HL-60 (cell line): ENCODE results near the gene BIK.

Source experiments
- DNase-seq, 2 experiments: peaks; one replicate each; pipeline ENCODE4 v3.0.0-alpha.2; 2010 to 2020; ENCODE audit warnings: low read depth in 1 of 2, low spot score in 1 of 2
- H3K27ac ChIP-seq: fragments of 250-450 bp; sonication (Bioruptor Pico); replicated peaks from 2 replicates; pipeline ENCODE4 v1.5.1; 2020; ENCODE audit warnings: mild to moderate bottlenecking, moderate library complexity
- H3K27me3 ChIP-seq: fragments of 250-450 bp; sonication (Bioruptor Pico); 2 replicates; pipeline ENCODE4 v1.5.1; 2021; ENCODE audit warnings: mild to moderate bottlenecking, moderate library complexity; ENCODE audit not compliant: insufficient read depth, poor library complexity, severe bottlenecking
- H3K4me3 ChIP-seq: replicated peaks from 2 replicates; pipeline ENCODE4 v1.5.1; 2011; ENCODE audit warnings: mild to moderate bottlenecking, control low read depth, low read length; ENCODE audit not compliant: insufficient read depth
- GABPA ChIP-seq: IDR thresholded peaks from 2 replicates; pipeline ENCODE4 v1.6.1; 2012; ENCODE audit warnings: low read depth
- POLR2AphosphoS5 ChIP-seq: IDR thresholded peaks from 2 replicates; pipeline ENCODE4 v1.6.1; 2012; ENCODE audit warnings: low read depth
- SPI1 ChIP-seq: IDR thresholded peaks from 2 replicates; pipeline ENCODE4 v1.6.1; 2012; ENCODE audit warnings: low read depth, mild to moderate bottlenecking, borderline replicate concordance
- TF ChIP-seq, protein P1 (sequence below): IDR thresholded peaks from 2 replicates; pipeline ENCODE4 v1.6.1; 2012; ENCODE audit warnings: low read depth; ENCODE audit not compliant: insufficient replicate concordance
- TF ChIP-seq, protein P2 (sequence below): IDR thresholded peaks from one replicate; pipeline ENCODE4 v1.5.1; 2011; ENCODE audit warnings: low read length, control low read depth, inconsistent platforms; ENCODE audit not compliant: insufficient read depth

BIK gene

DNA sequence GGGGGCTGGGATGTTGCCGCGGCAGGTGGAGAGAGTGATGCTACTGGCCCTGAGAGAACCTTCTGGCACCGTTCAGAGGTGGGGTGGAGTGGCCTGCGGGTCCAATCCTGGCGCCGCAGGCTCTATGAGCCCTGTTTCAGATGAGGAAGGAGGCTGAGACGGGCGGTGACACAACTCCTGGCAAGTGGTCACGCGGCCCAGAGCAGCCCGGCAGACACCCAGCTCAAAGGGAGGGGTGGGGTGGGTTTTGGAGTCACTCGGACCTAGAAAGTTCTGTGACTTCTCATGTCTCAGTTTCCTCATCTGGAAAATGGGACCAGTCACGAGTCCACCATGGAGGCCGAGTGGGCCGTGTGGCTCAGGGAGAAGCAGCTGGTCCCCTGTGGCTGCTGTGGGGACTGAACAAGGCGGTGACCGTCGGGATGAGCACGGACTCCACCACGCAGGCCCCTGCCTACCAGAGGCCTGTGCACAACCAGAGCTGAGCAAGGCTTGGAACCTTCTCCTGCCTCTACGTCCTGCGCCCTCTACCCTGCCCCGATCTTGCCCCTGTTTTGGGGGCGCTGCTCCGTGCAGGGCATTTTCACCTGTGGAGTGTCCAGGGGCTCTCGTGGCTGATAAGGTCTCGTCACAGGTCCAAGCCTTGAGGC is 44.5 kb downstream of the BIK start:
- peak overlapping the region; percentile 25 for H3K4me3 ChIP-seq
- peak in 1 of 2 experiments; percentile 84 for DNase-seq

DNA sequence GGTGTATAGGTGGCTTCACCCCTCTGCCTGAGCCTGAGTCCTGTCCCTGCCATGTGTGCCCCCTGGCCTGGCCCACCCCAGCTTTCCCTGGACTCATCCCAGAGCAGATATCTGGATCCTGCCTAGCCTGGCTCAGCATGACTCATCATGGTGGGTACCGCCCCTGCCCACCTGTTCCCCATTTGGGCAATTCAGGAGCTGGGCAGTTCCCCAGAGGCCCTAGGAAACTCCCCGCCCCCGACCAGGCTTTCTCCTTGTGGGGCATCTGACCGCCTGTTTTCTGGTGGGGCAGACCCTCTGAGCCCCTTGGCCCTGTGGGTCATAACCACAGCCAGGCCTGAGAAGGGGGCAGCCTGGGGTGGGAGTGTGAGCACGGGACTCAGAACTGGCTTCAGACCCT is 45.2 kb downstream of the BIK start:
- Histone ChIP-seq H3K27me3 (no peaks in the 10 kb centered on the region), H3K4me3 (no peak overlapping the region), H3K27ac (peak overlapping the region; percentile 26; the same call in 1 of the 2 replicates)
- DNase-seq: peak in 1 of 2 experiments; percentile 36
- TF ChIP-seq SPI1: peak; percentile 22; the same call in 1 of the 2 replicates
- TF ChIP-seq, protein P1, sequence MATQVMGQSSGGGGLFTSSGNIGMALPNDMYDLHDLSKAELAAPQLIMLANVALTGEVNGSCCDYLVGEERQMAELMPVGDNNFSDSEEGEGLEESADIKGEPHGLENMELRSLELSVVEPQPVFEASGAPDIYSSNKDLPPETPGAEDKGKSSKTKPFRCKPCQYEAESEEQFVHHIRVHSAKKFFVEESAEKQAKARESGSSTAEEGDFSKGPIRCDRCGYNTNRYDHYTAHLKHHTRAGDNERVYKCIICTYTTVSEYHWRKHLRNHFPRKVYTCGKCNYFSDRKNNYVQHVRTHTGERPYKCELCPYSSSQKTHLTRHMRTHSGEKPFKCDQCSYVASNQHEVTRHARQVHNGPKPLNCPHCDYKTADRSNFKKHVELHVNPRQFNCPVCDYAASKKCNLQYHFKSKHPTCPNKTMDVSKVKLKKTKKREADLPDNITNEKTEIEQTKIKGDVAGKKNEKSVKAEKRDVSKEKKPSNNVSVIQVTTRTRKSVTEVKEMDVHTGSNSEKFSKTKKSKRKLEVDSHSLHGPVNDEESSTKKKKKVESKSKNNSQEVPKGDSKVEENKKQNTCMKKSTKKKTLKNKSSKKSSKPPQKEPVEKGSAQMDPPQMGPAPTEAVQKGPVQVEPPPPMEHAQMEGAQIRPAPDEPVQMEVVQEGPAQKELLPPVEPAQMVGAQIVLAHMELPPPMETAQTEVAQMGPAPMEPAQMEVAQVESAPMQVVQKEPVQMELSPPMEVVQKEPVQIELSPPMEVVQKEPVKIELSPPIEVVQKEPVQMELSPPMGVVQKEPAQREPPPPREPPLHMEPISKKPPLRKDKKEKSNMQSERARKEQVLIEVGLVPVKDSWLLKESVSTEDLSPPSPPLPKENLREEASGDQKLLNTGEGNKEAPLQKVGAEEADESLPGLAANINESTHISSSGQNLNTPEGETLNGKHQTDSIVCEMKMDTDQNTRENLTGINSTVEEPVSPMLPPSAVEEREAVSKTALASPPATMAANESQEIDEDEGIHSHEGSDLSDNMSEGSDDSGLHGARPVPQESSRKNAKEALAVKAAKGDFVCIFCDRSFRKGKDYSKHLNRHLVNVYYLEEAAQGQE: no peak
- no peak for TF ChIP-seq POLR2AphosphoS5
- TF ChIP-seq, protein P2, sequence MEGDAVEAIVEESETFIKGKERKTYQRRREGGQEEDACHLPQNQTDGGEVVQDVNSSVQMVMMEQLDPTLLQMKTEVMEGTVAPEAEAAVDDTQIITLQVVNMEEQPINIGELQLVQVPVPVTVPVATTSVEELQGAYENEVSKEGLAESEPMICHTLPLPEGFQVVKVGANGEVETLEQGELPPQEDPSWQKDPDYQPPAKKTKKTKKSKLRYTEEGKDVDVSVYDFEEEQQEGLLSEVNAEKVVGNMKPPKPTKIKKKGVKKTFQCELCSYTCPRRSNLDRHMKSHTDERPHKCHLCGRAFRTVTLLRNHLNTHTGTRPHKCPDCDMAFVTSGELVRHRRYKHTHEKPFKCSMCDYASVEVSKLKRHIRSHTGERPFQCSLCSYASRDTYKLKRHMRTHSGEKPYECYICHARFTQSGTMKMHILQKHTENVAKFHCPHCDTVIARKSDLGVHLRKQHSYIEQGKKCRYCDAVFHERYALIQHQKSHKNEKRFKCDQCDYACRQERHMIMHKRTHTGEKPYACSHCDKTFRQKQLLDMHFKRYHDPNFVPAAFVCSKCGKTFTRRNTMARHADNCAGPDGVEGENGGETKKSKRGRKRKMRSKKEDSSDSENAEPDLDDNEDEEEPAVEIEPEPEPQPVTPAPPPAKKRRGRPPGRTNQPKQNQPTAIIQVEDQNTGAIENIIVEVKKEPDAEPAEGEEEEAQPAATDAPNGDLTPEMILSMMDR: no peak
- no peak for TF ChIP-seq GABPA

More for the DNA sequence above, 44.5 kb downstream of the BIK start:
- peak overlapping the region; percentile 56 for H3K27ac ChIP-seq
- TF ChIP-seq, protein P2: no peak
- TF ChIP-seq GABPA (no peak), POLR2AphosphoS5 (no peak), SPI1 (no peak)
- TF ChIP-seq, protein P1: no peak
- no peaks in the 10 kb centered on the region for H3K27me3 ChIP-seq

DNA sequence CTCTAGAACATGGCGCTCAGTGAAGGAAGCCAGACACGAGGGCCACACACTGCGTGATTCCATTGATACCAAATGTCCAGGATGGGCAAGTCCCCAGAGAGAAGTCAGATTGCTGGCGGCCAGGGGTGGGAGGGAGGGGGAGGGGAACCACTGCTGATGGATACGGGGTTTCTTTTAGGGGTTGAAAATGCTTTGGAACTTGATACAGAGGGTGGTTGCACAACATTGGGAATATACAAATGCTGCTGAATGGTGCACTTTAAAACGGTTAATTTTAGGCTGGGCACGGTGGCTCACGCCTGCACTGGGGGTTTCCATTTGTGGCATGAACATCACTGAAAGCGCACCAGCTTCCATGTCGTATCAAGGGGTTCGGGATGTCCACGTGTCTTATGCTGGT is 45.9 kb downstream of the BIK start:
- no peak for DNase-seq
- no peak overlapping the region for H3K4me3 ChIP-seq
- no peaks in the 10 kb centered on the region for H3K27me3 ChIP-seq
- H3K27ac ChIP-seq: no peak overlapping the region
- TF ChIP-seq, protein P1: no peak
- TF ChIP-seq GABPA (no peak), POLR2AphosphoS5 (no peak), SPI1 (no peak)
- TF ChIP-seq, protein P2: no peak
